WTC11 (cell line): Measurements from ENCODE around the gene RBCK1. TPM values are rescaled to one million over a fixed set of nuclear protein-coding genes. Genes with fewer than 3 reads are reported as not detected.

Experiments used
- ATAC-seq: fragments of 200-7000 bp; cut with Tn5 transposase; 2 replicates; pipeline ENCODE4 v1.10.0; 2021; ENCODE audit warnings: mild to moderate bottlenecking, moderate library complexity
- CTCF ChIA-PET: fragments of 300-600 bp; sonication (Branson Sonifier 250); formaldehyde crosslinking; loops from one replicate; lab custom pipeline; 2021; ENCODE audit warnings: antibody characterized with exemption; lab: Charles Lee
- POLR2A ChIA-PET: fragments of 350-600 bp; sonication (Branson Sonifier 250); formaldehyde crosslinking; loops from one replicate; lab custom pipeline; 2021; ENCODE audit warnings: antibody characterized with exemption; lab: Charles Lee
- DNase-seq: peaks from one replicate; pipeline ENCODE4 v3.0.0; 2021; ENCODE audit warnings: low spot score
- H3K27ac Mint-ChIP-seq: 2 replicates; pipeline ENCODE4 v1.8.0; 2021; ENCODE audit warnings: mixed read lengths
- H3K27me3 Mint-ChIP-seq: 2 replicates; pipeline ENCODE4 v1.8.0; 2021; ENCODE audit warnings: low read depth, mild to moderate bottlenecking, moderate library complexity, mixed read lengths
- H3K36me3 Mint-ChIP-seq: 2 replicates; pipeline ENCODE4 v1.8.0; 2021; ENCODE audit warnings: mixed read lengths
- H3K4me1 Mint-ChIP-seq: 2 replicates; pipeline ENCODE4 v1.8.0; 2022; ENCODE audit warnings: mixed read lengths
- H3K4me3 Mint-ChIP-seq: 2 replicates; pipeline ENCODE4 v1.8.0; 2021; ENCODE audit warnings: mild to moderate bottlenecking, moderate library complexity, mixed read lengths
- H3K9me3 Mint-ChIP-seq: 2 replicates; pipeline ENCODE4 v1.8.0; 2021; ENCODE audit warnings: mixed read lengths
- CREM ChIP-seq: sonication (generic); formaldehyde crosslinking; IDR thresholded peaks from 2 replicates; pipeline ENCODE4 v1.8.1; 2022; ENCODE audit warnings: mild to moderate bottlenecking, missing genetic modification reagents, moderate library complexity
- FOXP4 ChIP-seq: sonication (generic); formaldehyde crosslinking; IDR thresholded peaks from 2 replicates; pipeline ENCODE4 v1.8.0; 2022; ENCODE audit warnings: mild to moderate bottlenecking, missing genetic modification reagents
- GABPB1 ChIP-seq: sonication (generic); formaldehyde crosslinking; IDR thresholded peaks from 2 replicates; pipeline ENCODE4 v1.8.1; 2023; ENCODE audit warnings: mild to moderate bottlenecking, missing genetic modification reagents
- KAT7 ChIP-seq: sonication (generic); formaldehyde crosslinking; IDR thresholded peaks from 2 replicates; pipeline ENCODE4 v1.8.1; 2023; ENCODE audit warnings: missing genetic modification reagents, mild to moderate bottlenecking, borderline replicate concordance
- MXD4 ChIP-seq: fragments of 250-450 bp; sonication (Bioruptor Pico); IDR thresholded peaks from 2 replicates; pipeline ENCODE4 v1.8.0; 2021; ENCODE audit warnings: mild to moderate bottlenecking, moderate library complexity, borderline replicate concordance
- MYBL2 ChIP-seq: sonication (generic); formaldehyde crosslinking; IDR thresholded peaks from 2 replicates; pipeline ENCODE4 v1.8.1; 2023; ENCODE audit warnings: mild to moderate bottlenecking, moderate library complexity, missing genetic modification reagents
- OVOL2 ChIP-seq: fragments of 250-450 bp; sonication (Bioruptor Pico); IDR thresholded peaks from 2 replicates; pipeline ENCODE4 v1.9.0; 2021; ENCODE audit warnings: mild to moderate bottlenecking, borderline replicate concordance
- PRRX2 ChIP-seq: fragments of 250-450 bp; sonication (Bioruptor Pico); IDR thresholded peaks from 2 replicates; pipeline ENCODE4 v1.8.0; 2021; ENCODE audit warnings: mild to moderate bottlenecking
- SMAD4 ChIP-seq: sonication (generic); formaldehyde crosslinking; IDR thresholded peaks from 2 replicates; pipeline ENCODE4 v1.8.0; 2022; ENCODE audit warnings: mild to moderate bottlenecking, missing genetic modification reagents
- TEAD1 ChIP-seq: sonication (generic); formaldehyde crosslinking; IDR thresholded peaks from 2 replicates; pipeline ENCODE4 v1.8.0; 2022; ENCODE audit warnings: mild to moderate bottlenecking, missing genetic modification reagents
- TP53 ChIP-seq: sonication (generic); formaldehyde crosslinking; IDR thresholded peaks from 2 replicates; pipeline ENCODE4 v1.8.1; 2023; ENCODE audit warnings: mild to moderate bottlenecking, missing genetic modification reagents
- ZNF232 ChIP-seq: sonication (generic); formaldehyde crosslinking; IDR thresholded peaks from 2 replicates; pipeline ENCODE4 v1.8.0; 2022; ENCODE audit warnings: mild to moderate bottlenecking, missing genetic modification reagents
- total RNA-seq: library from RNA; stranded (reverse); gene quantifications from 3 replicates; pipeline ENCODE4 v1.2.3, GENCODE V29; 2021
- TF ChIP-seq, protein P1 (sequence below): sonication (generic); formaldehyde crosslinking; IDR thresholded peaks from 2 replicates; pipeline ENCODE4 v1.8.1; 2022; ENCODE audit warnings: mild to moderate bottlenecking, moderate library complexity, missing genetic modification reagents
- TF ChIP-seq, protein P2 (sequence below): sonication (generic); formaldehyde crosslinking; IDR thresholded peaks from 2 replicates; pipeline ENCODE4 v1.8.0; 2023; ENCODE audit warnings: mild to moderate bottlenecking, missing genetic modification reagents
- TF ChIP-seq, protein P3 (sequence below): fragments of 200-600 bp; IDR thresholded peaks from 2 replicates; pipeline ENCODE4 v1.8.0; 2022; ENCODE audit warnings: antibody characterized with exemption
- TF ChIP-seq, protein P4 (sequence below): sonication (generic); formaldehyde crosslinking; IDR thresholded peaks from 2 replicates; pipeline ENCODE4 v1.8.1; 2023; ENCODE audit warnings: mild to moderate bottlenecking, missing genetic modification reagents, moderate library complexity
- TF ChIP-seq, protein P5 (sequence below): sonication (generic); formaldehyde crosslinking; IDR thresholded peaks from 2 replicates; pipeline ENCODE4 v1.8.1; 2023; ENCODE audit warnings: mild to moderate bottlenecking, missing genetic modification reagents, borderline replicate concordance
- TF ChIP-seq, protein P6 (sequence below): fragments of 250-450 bp; sonication (Bioruptor Pico); IDR thresholded peaks from 2 replicates; pipeline ENCODE4 v1.9.0; 2021; ENCODE audit warnings: mild to moderate bottlenecking

The RBCK1 gene
- total RNA-seq, 1 experiment from 2014 or later = 75.2 TPM

GRCh38 chr20:396619-397431 lies 11.3 kb upstream of the RBCK1 start (continued):
- TF ChIP-seq FOXP4 (CRISPR knock-in tag) (no peak), GABPB1 (CRISPR knock-in tag) (peak; percentile 89; the same call in 1 of the 2 replicates), SMAD4 (CRISPR knock-in tag) (no peak), CREM (no peak), OVOL2 (CRISPR knock-in tag) (no peak)
- TF ChIP-seq, protein P1, sequence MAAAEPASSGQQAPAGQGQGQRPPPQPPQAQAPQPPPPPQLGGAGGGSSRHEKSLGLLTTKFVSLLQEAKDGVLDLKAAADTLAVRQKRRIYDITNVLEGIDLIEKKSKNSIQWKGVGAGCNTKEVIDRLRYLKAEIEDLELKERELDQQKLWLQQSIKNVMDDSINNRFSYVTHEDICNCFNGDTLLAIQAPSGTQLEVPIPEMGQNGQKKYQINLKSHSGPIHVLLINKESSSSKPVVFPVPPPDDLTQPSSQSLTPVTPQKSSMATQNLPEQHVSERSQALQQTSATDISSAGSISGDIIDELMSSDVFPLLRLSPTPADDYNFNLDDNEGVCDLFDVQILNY (CRISPR knock-in tag) = no peak
- TF ChIP-seq, protein P2, sequence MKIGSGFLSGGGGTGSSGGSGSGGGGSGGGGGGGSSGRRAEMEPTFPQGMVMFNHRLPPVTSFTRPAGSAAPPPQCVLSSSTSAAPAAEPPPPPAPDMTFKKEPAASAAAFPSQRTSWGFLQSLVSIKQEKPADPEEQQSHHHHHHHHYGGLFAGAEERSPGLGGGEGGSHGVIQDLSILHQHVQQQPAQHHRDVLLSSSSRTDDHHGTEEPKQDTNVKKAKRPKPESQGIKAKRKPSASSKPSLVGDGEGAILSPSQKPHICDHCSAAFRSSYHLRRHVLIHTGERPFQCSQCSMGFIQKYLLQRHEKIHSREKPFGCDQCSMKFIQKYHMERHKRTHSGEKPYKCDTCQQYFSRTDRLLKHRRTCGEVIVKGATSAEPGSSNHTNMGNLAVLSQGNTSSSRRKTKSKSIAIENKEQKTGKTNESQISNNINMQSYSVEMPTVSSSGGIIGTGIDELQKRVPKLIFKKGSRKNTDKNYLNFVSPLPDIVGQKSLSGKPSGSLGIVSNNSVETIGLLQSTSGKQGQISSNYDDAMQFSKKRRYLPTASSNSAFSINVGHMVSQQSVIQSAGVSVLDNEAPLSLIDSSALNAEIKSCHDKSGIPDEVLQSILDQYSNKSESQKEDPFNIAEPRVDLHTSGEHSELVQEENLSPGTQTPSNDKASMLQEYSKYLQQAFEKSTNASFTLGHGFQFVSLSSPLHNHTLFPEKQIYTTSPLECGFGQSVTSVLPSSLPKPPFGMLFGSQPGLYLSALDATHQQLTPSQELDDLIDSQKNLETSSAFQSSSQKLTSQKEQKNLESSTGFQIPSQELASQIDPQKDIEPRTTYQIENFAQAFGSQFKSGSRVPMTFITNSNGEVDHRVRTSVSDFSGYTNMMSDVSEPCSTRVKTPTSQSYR = no peak
- TF ChIP-seq, protein P3, sequence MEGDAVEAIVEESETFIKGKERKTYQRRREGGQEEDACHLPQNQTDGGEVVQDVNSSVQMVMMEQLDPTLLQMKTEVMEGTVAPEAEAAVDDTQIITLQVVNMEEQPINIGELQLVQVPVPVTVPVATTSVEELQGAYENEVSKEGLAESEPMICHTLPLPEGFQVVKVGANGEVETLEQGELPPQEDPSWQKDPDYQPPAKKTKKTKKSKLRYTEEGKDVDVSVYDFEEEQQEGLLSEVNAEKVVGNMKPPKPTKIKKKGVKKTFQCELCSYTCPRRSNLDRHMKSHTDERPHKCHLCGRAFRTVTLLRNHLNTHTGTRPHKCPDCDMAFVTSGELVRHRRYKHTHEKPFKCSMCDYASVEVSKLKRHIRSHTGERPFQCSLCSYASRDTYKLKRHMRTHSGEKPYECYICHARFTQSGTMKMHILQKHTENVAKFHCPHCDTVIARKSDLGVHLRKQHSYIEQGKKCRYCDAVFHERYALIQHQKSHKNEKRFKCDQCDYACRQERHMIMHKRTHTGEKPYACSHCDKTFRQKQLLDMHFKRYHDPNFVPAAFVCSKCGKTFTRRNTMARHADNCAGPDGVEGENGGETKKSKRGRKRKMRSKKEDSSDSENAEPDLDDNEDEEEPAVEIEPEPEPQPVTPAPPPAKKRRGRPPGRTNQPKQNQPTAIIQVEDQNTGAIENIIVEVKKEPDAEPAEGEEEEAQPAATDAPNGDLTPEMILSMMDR = no peak

GRCh38 chr20:397432-398237 lies 10.5 kb upstream of the RBCK1 start:
- peaks cover 14% of the 10 kb centered on the region for H3K4me1 Mint-ChIP-seq
- H3K9me3 Mint-ChIP-seq = no peaks in the 10 kb centered on the region
- H3K4me3 Mint-ChIP-seq = no peak overlapping the region
- ATAC-seq (no peak), DNase-seq (no peak)
- H3K36me3 Mint-ChIP-seq = peaks cover 7% of the 10 kb centered on the region
- ChIA-PET CTCF (interaction anchor here (1.1 kb wide), 1 partner anchor 34 kb away, joined by 7 read pairs; no protein-coding TSS in a partner anchor), POLR2A (interaction anchor here (1.0 to 1.1 kb wide), 2 partner anchors 10 to 73 kb away, joined by 4 to 5 read pairs; no protein-coding TSS in a partner anchor)
- no peaks in the 10 kb centered on the region for H3K27me3 Mint-ChIP-seq
- H3K27ac Mint-ChIP-seq = no peak overlapping the region
- TF ChIP-seq KAT7 (CRISPR knock-in tag) (no peak), TP53 (no peak), MYBL2 (CRISPR knock-in tag) (no peak), TEAD1 (no peak), PRRX2 (CRISPR knock-in tag) (no peak), FOXP4 (CRISPR knock-in tag) (no peak), MXD4 (CRISPR knock-in tag) (no peak), ZNF232 (no peak)
- TF ChIP-seq, protein P4, sequence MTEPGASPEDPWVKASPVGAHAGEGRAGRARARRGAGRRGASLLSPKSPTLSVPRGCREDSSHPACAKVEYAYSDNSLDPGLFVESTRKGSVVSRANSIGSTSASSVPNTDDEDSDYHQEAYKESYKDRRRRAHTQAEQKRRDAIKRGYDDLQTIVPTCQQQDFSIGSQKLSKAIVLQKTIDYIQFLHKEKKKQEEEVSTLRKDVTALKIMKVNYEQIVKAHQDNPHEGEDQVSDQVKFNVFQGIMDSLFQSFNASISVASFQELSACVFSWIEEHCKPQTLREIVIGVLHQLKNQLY = no peak
- TF ChIP-seq, protein P5, sequence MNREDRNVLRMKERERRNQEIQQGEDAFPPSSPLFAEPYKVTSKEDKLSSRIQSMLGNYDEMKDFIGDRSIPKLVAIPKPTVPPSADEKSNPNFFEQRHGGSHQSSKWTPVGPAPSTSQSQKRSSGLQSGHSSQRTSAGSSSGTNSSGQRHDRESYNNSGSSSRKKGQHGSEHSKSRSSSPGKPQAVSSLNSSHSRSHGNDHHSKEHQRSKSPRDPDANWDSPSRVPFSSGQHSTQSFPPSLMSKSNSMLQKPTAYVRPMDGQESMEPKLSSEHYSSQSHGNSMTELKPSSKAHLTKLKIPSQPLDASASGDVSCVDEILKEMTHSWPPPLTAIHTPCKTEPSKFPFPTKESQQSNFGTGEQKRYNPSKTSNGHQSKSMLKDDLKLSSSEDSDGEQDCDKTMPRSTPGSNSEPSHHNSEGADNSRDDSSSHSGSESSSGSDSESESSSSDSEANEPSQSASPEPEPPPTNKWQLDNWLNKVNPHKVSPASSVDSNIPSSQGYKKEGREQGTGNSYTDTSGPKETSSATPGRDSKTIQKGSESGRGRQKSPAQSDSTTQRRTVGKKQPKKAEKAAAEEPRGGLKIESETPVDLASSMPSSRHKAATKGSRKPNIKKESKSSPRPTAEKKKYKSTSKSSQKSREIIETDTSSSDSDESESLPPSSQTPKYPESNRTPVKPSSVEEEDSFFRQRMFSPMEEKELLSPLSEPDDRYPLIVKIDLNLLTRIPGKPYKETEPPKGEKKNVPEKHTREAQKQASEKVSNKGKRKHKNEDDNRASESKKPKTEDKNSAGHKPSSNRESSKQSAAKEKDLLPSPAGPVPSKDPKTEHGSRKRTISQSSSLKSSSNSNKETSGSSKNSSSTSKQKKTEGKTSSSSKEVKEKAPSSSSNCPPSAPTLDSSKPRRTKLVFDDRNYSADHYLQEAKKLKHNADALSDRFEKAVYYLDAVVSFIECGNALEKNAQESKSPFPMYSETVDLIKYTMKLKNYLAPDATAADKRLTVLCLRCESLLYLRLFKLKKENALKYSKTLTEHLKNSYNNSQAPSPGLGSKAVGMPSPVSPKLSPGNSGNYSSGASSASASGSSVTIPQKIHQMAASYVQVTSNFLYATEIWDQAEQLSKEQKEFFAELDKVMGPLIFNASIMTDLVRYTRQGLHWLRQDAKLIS = no peak
- TF ChIP-seq, protein P6, sequence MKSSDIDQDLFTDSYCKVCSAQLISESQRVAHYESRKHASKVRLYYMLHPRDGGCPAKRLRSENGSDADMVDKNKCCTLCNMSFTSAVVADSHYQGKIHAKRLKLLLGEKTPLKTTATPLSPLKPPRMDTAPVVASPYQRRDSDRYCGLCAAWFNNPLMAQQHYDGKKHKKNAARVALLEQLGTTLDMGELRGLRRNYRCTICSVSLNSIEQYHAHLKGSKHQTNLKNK = no peak
